Uterus (tissue), 4 donors: ENCODE results near the gene HDAC4. TPM values are rescaled to one million over a fixed set of nuclear protein-coding genes. Genes with fewer than 3 reads are reported as not detected.

ENCODE experiments used
- DNase-seq, 2 donors: peaks; one replicate each; pipeline ENCODE4 v3.0.0-alpha.2; 2019 to 2020
- H3K27ac ChIP-seq, 2 donors: fragments of 200-600 bp; sonication (generic); 1 replicate in 1 of 2; 2 replicates in 1 of 2; pipeline ENCODE4 v1.5.1; 2016 to 2018
- H3K27me3 ChIP-seq, 2 donors: fragments of 200-600 bp; sonication (generic); one replicate each; pipeline ENCODE4 v1.5.1; 2018 to 2019; ENCODE audit warnings: control low read depth in 1 of 2
- H3K36me3 ChIP-seq, 2 donors: fragments of 200-600 bp; sonication (generic); one replicate each; pipeline ENCODE4 v1.5.1; 2019; ENCODE audit warnings: control low read depth in 1 of 2
- H3K4me1 ChIP-seq, 2 donors: fragments of 200-600 bp; sonication (generic); one replicate each; pipeline ENCODE4 v1.5.1; 2018 to 2019; ENCODE audit warnings: control low read depth in 1 of 2
- H3K4me3 ChIP-seq, 2 donors: fragments of 200-600 bp; sonication (generic); 1 replicate in 1 of 2; 2 replicates in 1 of 2; pipeline ENCODE4 v1.5.1; 2018 to 2019; ENCODE audit warnings: mild to moderate bottlenecking in 1 of 2
- H3K9me3 ChIP-seq, 2 donors: fragments of 200-600 bp; sonication (generic); one replicate each; pipeline ENCODE4 v1.5.1; 2019; ENCODE audit warnings: control low read depth in 1 of 2
- POLR2A ChIP-seq, 2 donors: fragments of 450-650 bp; IDR thresholded peaks; one replicate each; pipeline ENCODE4 v1.6.1; 2016; ENCODE audit warnings: antibody characterized with exemption in 2 of 2, mild to moderate bottlenecking in 1 of 2, moderate library complexity in 1 of 2
- intact Hi-C: fragments of 100-400 bp; cut with DNase I; formaldehyde crosslinking; loops from one replicate; pipeline ENCODE4 v1.15.1; 2023; ENCODE audit warnings: low total_unique reads
- total RNA-seq, 4 donors: library from RNA; depleted of rRNA in 3 of 4; stranded (reverse); fragments of >200 nt in 3 of 4; gene quantifications; one replicate each; pipeline versions ENCODE4 v1.1.0 to v1.2.4, GENCODE V29; 2014 to 2023
- TF ChIP-seq, protein P1 (sequence below), 4 experiments: fragments of 200-600 bp in 2 of 4; fragments of 450-650 bp in 2 of 4; sonication (generic) in 2 of 4; IDR thresholded peaks; one replicate each; pipeline ENCODE4 v1.5.1; 2016 to 2019; ENCODE audit warnings: antibody characterized with exemption in 4 of 4, mild to moderate bottlenecking in 2 of 4, moderate library complexity in 1 of 4
- donor health status: DM: yes; HTN: yes; CAD: no.

Gene HDAC4
- total RNA-seq, 4 donors from 2014 or later, result 42.1 to 91.5 (median 73.4) TPM

DNA sequence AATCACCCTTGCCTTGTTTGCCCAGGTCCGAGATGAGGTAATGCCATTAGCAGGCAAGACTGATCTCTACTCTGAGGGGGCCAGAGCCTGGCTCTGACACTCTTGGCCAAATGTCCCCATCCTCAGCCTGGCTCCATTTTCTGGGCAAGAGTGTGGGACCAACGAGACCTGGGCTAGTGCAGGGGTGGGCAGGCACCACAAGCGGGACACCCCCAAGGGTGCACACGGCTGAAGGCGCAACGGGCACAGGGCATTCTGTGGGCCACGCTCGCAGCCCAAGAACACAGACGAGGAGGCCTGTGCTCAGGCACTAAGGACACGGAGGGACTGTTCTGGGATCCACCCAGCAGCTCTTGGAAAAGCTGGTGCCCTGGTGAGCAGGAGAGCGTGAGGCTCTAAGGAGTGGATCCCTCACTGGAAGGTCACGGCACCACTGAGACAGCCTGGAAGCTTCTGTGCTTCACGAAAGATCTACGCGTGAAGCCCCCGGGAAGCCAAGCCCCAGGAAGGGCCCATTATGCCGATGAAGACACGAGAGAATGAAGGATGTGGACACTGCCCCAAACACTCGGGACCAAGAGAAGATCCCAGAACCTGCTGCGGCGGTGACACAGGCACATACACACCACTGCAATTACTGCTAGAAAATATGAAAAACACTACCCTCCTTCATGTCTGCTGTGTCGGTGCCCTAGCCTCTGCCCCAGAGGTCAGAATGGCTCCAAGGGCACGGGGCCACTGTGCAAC lies 138.2 kb downstream of the HDAC4 start:
- H3K4me1 ChIP-seq, result peaks cover 3 to 17% of the 10 kb centered on the region in 2 donors
- H3K36me3 ChIP-seq, result no peaks in the 10 kb centered on the region
- DNase-seq, result no peak
- H3K9me3 ChIP-seq, result peaks cover 0 to 6% of the 10 kb centered on the region in 2 donors
- H3K27me3 ChIP-seq, result no peaks in the 10 kb centered on the region
- TF ChIP-seq POLR2A (IDR thresholded peaks at IDR 0.05), result no peak
- TF ChIP-seq, protein P1, sequence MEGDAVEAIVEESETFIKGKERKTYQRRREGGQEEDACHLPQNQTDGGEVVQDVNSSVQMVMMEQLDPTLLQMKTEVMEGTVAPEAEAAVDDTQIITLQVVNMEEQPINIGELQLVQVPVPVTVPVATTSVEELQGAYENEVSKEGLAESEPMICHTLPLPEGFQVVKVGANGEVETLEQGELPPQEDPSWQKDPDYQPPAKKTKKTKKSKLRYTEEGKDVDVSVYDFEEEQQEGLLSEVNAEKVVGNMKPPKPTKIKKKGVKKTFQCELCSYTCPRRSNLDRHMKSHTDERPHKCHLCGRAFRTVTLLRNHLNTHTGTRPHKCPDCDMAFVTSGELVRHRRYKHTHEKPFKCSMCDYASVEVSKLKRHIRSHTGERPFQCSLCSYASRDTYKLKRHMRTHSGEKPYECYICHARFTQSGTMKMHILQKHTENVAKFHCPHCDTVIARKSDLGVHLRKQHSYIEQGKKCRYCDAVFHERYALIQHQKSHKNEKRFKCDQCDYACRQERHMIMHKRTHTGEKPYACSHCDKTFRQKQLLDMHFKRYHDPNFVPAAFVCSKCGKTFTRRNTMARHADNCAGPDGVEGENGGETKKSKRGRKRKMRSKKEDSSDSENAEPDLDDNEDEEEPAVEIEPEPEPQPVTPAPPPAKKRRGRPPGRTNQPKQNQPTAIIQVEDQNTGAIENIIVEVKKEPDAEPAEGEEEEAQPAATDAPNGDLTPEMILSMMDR (IDR thresholded peaks at IDR 0.05), result no peak
- peak overlapping the region; percentile 9 to 50 for H3K27ac ChIP-seq
- H3K4me3 ChIP-seq, result no peak overlapping the region
- intact Hi-C loops, result no loop called here

DNA sequence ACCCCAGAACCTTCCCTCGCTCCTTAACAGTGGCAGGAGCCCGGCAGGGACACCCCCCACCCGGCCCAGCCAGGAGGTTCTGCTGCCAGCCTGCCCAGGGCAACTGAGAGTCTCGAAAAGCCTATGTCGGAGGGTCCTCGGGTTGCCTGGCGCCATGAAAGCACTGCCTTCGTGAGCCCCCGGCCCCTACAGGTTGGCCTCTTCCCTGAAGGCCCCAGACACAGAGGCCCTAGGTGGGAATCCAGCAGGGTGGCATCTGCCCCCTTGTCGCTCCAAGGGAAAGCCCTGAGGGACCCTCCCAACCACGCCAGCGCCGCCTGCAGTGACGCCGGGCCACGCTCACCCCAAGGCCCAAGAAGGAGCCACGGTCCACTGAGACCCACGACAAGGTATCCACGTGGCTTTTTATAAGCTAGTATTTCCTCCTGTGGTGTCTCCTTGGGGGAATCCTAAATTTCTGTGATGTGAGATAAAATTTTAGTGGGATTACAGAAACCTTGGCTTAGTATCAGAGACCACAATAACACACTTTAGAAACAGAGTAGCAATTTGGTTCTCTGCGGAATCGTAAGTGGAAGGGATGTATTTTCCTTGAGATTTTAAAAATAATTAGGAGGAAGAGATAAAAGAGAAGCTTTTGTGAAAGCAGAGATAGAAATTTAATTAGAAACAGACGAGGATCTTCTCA lies 138.9 kb downstream of the HDAC4 start:
- H3K4me1 ChIP-seq, result peaks cover 3 to 13% of the 10 kb centered on the region in 2 donors
- H3K27ac ChIP-seq, result peak overlapping the region; percentile 49 to 50
- H3K9me3 ChIP-seq, result peaks cover 0 to 8% of the 10 kb centered on the region in 2 donors
- H3K27me3 ChIP-seq, result no peaks in the 10 kb centered on the region
- H3K4me3 ChIP-seq, result no peak overlapping the region
- TF ChIP-seq, protein P1 (IDR thresholded peaks at IDR 0.05), result no peak
- no peak for TF ChIP-seq POLR2A (IDR thresholded peaks at IDR 0.05)
- intact Hi-C loops, result no loop called here
- DNase-seq, result no peak
- H3K36me3 ChIP-seq, result no peaks in the 10 kb centered on the region

DNA sequence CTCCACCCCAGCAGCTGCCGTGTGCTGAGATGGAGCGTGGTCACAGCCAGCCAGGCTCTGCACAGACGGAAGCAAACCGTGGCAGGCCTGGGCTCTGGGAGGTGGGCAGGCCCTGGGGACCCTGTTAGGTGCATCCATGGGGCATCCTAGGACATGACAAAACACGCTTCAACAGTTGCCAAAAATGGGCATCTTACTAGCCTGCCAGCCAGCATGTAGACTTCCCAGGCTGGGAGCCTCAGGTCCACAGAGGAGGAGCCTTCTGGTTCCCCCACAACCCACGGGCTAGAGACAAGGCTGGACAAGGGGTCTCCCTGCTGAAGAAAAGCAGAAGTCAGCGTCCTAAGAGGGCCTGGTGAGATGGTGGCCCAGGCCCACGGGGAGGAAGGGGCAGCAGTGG lies 139.5 kb downstream of the HDAC4 start:
- peaks cover 3 to 13% of the 10 kb centered on the region in 2 donors for H3K4me1 ChIP-seq

DNA sequence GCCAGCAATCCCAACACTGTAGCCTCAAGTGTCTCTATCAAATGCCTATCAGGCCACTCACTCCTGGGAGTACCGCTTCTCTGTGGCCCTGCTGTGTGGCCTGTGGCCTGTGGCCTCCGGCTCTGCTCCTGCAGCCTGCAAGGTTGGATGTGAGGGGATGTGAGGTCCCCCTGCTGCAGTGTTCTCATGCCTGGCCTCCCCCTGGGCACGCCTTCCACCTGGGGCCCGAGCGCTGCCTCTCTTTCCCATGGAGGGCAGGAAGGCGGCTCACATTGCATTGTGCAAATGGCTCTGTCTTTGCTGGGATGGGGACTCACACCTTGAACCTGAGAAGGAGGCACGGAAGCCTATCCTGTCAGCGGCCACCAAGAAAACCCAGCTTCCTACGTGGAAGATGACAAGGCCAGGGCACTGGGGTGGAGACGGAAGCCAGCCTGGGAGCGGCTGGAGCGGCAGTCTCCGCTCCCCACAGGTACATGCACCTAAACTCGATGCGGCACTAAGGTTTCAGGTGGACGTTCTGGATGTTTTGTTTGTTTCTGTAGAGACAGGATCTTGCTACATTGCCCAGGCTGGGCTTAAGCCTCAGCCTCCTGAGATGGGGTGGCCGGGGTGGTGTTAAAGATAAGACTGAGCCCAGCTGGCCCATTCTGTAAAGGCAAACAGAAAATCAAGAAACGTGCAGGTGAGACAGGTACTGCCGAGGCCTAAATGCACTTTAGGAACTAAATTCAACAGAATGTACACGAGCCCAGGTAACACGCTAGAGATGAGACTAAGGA lies 140.1 kb downstream of the HDAC4 start:
- intact Hi-C loops, result no loop called here
- Histone ChIP-seq H3K27me3 (no peaks in the 10 kb centered on the region), H3K4me3 (no peak overlapping the region), H3K27ac (no peak overlapping the region), H3K9me3 (peaks cover 0 to 8% of the 10 kb centered on the region in 2 donors), H3K36me3 (no peaks in the 10 kb centered on the region), H3K4me1 (peaks cover 3 to 13% of the 10 kb centered on the region in 2 donors)
- TF ChIP-seq, protein P1 (IDR thresholded peaks at IDR 0.05), result no peak
- TF ChIP-seq POLR2A (IDR thresholded peaks at IDR 0.05), result no peak
- no peak for DNase-seq

More for the DNA sequence above, 139.5 kb downstream of the HDAC4 start:
- Histone ChIP-seq H3K36me3 (no peaks in the 10 kb centered on the region), H3K27ac (peak overlapping the region; percentile 49 to 50), H3K4me3 (no peak overlapping the region), H3K27me3 (no peaks in the 10 kb centered on the region), H3K9me3 (peaks cover 0 to 8% of the 10 kb centered on the region in 2 donors)
- no peak for DNase-seq
- intact Hi-C loops, result no loop called here
- no peak for TF ChIP-seq POLR2A (IDR thresholded peaks at IDR 0.05)
- TF ChIP-seq, protein P1 (IDR thresholded peaks at IDR 0.05), result no peak
